A673 (cell line): ENCODE measurements around the gene SORCS1. TPM values are rescaled to one million over a fixed set of nuclear protein-coding genes. Genes with fewer than 3 reads are reported as not detected.

Experiments used
- BruUV-seq: library from RNA; stranded (reverse); fragments of 400-500 nt; replicated peaks from 2 replicates; lab custom pipeline; 2021; lab: Mats Ljungman, UMichigan
- CTCF ChIA-PET: fragments of 300-600 bp; sonication (Branson Sonifier 250); formaldehyde crosslinking; loops from one replicate; lab custom pipeline; 2022; ENCODE audit warnings: antibody characterized with exemption; lab: Charles Lee
- POLR2A ChIA-PET: fragments of 300-600 bp; sonication (Branson Sonifier 250); formaldehyde crosslinking; loops from one replicate; lab custom pipeline; 2022; ENCODE audit warnings: antibody characterized with exemption; ENCODE audit not compliant: low non-redundant PET; lab: Charles Lee
- DNase-seq: peaks from one replicate; pipeline ENCODE4 v3.0.0-alpha.2; 2015; ENCODE audit warnings: low spot score
- H3K27ac ChIP-seq: fragments of 200-600 bp; sonication (generic); 2 replicates; pipeline ENCODE4 v1.5.1; 2016; ENCODE audit warnings: mixed run types, low read depth, mild to moderate bottlenecking, mixed read lengths, antibody characterized with exemption, low read length; ENCODE audit not compliant: poor library complexity, severe bottlenecking
- H3K27me3 ChIP-seq: fragments of 200-600 bp; sonication (generic); replicated peaks from 2 replicates; pipeline ENCODE4 v1.6.1; 2017; ENCODE audit warnings: mixed run types, low read depth, mild to moderate bottlenecking, mixed read lengths, antibody characterized with exemption, low read length; ENCODE audit not compliant: insufficient read depth, poor library complexity
- H3K36me3 ChIP-seq: fragments of 200-600 bp; sonication (generic); 2 replicates; pipeline ENCODE4 v1.6.1; 2016; ENCODE audit warnings: mixed run types, mild to moderate bottlenecking, mixed read lengths, antibody characterized with exemption, low read length; ENCODE audit not compliant: insufficient read depth, poor library complexity, severe bottlenecking
- H3K4me1 ChIP-seq: fragments of 200-600 bp; sonication (generic); 2 replicates; pipeline ENCODE4 v1.6.1; 2017; ENCODE audit warnings: mixed run types, mild to moderate bottlenecking, mixed read lengths, antibody characterized with exemption, low read length; ENCODE audit not compliant: insufficient read depth, poor library complexity, severe bottlenecking
- H3K4me3 ChIP-seq: fragments of 200-600 bp; sonication (generic); 2 replicates; pipeline ENCODE4 v1.5.1; 2016; ENCODE audit warnings: low read depth, mixed run types, mild to moderate bottlenecking, mixed read lengths, low read length; ENCODE audit not compliant: poor library complexity, severe bottlenecking
- H3K9me3 ChIP-seq: fragments of 200-600 bp; sonication (generic); 2 replicates; pipeline ENCODE4 v1.6.1; 2016; ENCODE audit warnings: mixed run types, low read depth, mild to moderate bottlenecking, mixed read lengths, antibody characterized with exemption, low read length; ENCODE audit not compliant: poor library complexity, severe bottlenecking
- CTCF ChIP-seq: fragments of 300-800, 200-600 bp; sonication (generic); conservative IDR thresholded peaks from 2 replicates; pipeline ENCODE4 v1.5.1; 2017; ENCODE audit warnings: low read depth, mild to moderate bottlenecking, antibody characterized with exemption, low read length, moderate library complexity, mixed read lengths
- EZH2 ChIP-seq: fragments of 200-600 bp; sonication (generic); IDR thresholded peaks from 2 replicates; pipeline ENCODE4 v1.6.1; 2017; ENCODE audit warnings: borderline replicate concordance, low read depth, mild to moderate bottlenecking, mixed read lengths, antibody characterized with exemption, low read length; ENCODE audit not compliant: poor library complexity, severe bottlenecking
- intact Hi-C: fragments of 100-400 bp; cut with micrococcal nuclease; formaldehyde crosslinking; loops from one replicate; pipeline ENCODE4 v1.10.0; 2022; ENCODE audit not compliant: unreplicated experiment
- total RNA-seq: library from RNA; stranded (reverse); gene quantifications from 2 replicates; pipeline ENCODE4 v1.2.3, GENCODE V29; 2021

The SORCS1 gene
- total RNA-seq, 1 experiment from 2014 or later: 0.34 TPM

GRCh38 chr10:106958589-106959361 lies 205.7 kb downstream of the SORCS1 start:
- BruUV-seq: no TSS peak
- H3K36me3 ChIP-seq: no peaks in the 10 kb centered on the region
- ChIA-PET POLR2A (no interaction called here), CTCF (no interaction called here)
- TF ChIP-seq CTCF: no peak
- no peak for TF ChIP-seq EZH2
- no peaks in the 10 kb centered on the region for H3K27me3 ChIP-seq
- no peaks in the 10 kb centered on the region for H3K4me1 ChIP-seq
- no peaks in the 10 kb centered on the region for H3K9me3 ChIP-seq
- intact Hi-C loops: no loop called here
- no peak overlapping the region for H3K27ac ChIP-seq
- DNase-seq: no peak
- H3K4me3 ChIP-seq: no peak overlapping the region

GRCh38 chr10:106957823-106958588 lies 206.5 kb downstream of the SORCS1 start:
- Histone ChIP-seq H3K27ac (no peak overlapping the region), H3K4me1 (no peaks in the 10 kb centered on the region), H3K4me3 (no peak overlapping the region), H3K9me3 (no peaks in the 10 kb centered on the region), H3K36me3 (no peaks in the 10 kb centered on the region), H3K27me3 (no peaks in the 10 kb centered on the region)
- no TSS peak for BruUV-seq
- TF ChIP-seq CTCF (no peak), EZH2 (no peak)
- ChIA-PET CTCF (no interaction called here), POLR2A (interaction anchor here (0.6 kb wide), 1 partner anchor 151 kb away, joined by 3 read pairs; no protein-coding TSS in a partner anchor)
- intact Hi-C loops: no loop called here
- no peak for DNase-seq

GRCh38 chr10:106956216-106956915 lies 208.1 kb downstream of the SORCS1 start:
- no peak overlapping the region for H3K27ac ChIP-seq
- no peaks in the 10 kb centered on the region for H3K27me3 ChIP-seq
- H3K9me3 ChIP-seq: no peaks in the 10 kb centered on the region
- BruUV-seq: no TSS peak
- ChIA-PET CTCF (no interaction called here), POLR2A (no interaction called here)
- H3K36me3 ChIP-seq: no peaks in the 10 kb centered on the region
- no peak overlapping the region for H3K4me3 ChIP-seq
- TF ChIP-seq CTCF: no peak
- TF ChIP-seq EZH2: no peak
- H3K4me1 ChIP-seq: no peaks in the 10 kb centered on the region
- intact Hi-C loops: no loop called here
- no peak for DNase-seq
